Lower leg skin (tissue), 3 donors: ENCODE measurements around the gene SNX24.

Source experiments
- CTCF ChIP-seq, 3 donors: fragments of 450-650 bp; IDR thresholded peaks; one replicate each; pipeline ENCODE4 v1.5.1; 2016; ENCODE audit warnings: antibody characterized with exemption in 3 of 3, mild to moderate bottlenecking in 3 of 3, moderate library complexity in 2 of 3
- POLR2A ChIP-seq, 2 donors: fragments of 450-650 bp; IDR thresholded peaks; one replicate each; pipeline ENCODE4 v1.6.1; 2016 to 2017; ENCODE audit warnings: antibody characterized with exemption in 2 of 2, mild to moderate bottlenecking in 1 of 2, moderate library complexity in 1 of 2

GRCh38 chr5:122844136-122844909, 1.1 kb upstream of the SNX24 start:
- TF ChIP-seq CTCF (IDR thresholded peaks at IDR 0.05) (no peak), POLR2A (IDR thresholded peaks at IDR 0.05) (no peak)
